OCI-LY1 (cell line): ENCODE measurements around the gene MFAP3.

Experiments used
- CTCF ChIP-seq: fragments of 200-600 bp; sonication (generic), shearing (Covaris generic); IDR thresholded peaks from 2 replicates; pipeline ENCODE4 v1.5.1; 2017; ENCODE audit warnings: mild to moderate bottlenecking, antibody characterized with exemption, low read length, moderate library complexity, mixed read lengths
- EZH2 ChIP-seq: fragments of 200-600 bp; sonication (generic), shearing (Covaris generic); IDR thresholded peaks from 2 replicates; pipeline ENCODE4 v1.8.0; 2017; ENCODE audit warnings: borderline replicate concordance, mixed run types, mild to moderate bottlenecking, antibody characterized with exemption, low read length, moderate library complexity, mixed read lengths

DNA sequence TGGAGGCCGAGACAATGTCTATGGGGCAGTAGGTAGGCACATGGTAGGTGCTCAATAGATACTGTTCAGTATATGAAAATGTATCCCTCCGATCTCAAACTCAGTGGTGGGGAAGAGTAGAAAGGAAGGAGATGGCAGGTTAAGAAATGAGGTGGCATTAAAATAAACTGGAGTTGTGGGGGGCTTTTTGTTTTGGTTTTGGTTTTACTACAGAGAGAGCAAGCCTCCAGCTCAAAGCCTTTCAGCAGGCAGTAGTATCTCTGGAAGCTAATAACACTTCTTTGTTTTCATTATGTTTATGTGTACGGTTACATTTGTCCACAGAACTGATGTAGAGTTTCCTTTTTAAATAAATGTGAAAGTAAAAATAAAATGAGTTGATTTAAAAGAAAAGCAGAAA, 8.6 kb downstream of the MFAP3 start:
- TF ChIP-seq EZH2 (no peak), CTCF (no peak)
